ENCODE results near the gene LIMS3.
"Not testable (repeated sequence)": the region's sequence is repeated elsewhere in the genome, so short reads cannot be mapped to it uniquely, and the experiment has no call there.

Gene LIMS3

GRCh38 chr2:109898462-109899336, at the start of gene LIMS3:
Gene LIMS3 (plus strand): TSS chr2:109898688. CDS start chr2:109898729, 41 bp downstream.
- DNase-seq: not testable (repeated sequence)

- DNase-seq: not testable (repeated sequence)
Observed at GRCh38 chr2:109871129-109871751, 27.2 kb upstream of the LIMS3 start.

GRCh38 chr2:109876625-109877024, 21.9 kb upstream of the LIMS3 start:
- DNase-seq: not testable (repeated sequence)

GRCh38 chr2:109882112-109882511, 16.4 kb upstream of the LIMS3 start:
- DNase-seq: not testable (repeated sequence)

GRCh38 chr2:109888414-109888813, 10.1 kb upstream of the LIMS3 start:
- DNase-seq: not testable (repeated sequence)

GRCh38 chr2:109889909-109890308, 8.6 kb upstream of the LIMS3 start:
- DNase-seq: not testable (repeated sequence)

- DNase-seq: not testable (repeated sequence)
Observed at GRCh38 chr2:109891024-109891423, 7.5 kb upstream of the LIMS3 start.

- not testable (repeated sequence) for DNase-seq
Observed at GRCh38 chr2:109893736-109894135, 4.8 kb upstream of the LIMS3 start.

GRCh38 chr2:109894141-109894540, 4.3 kb upstream of the LIMS3 start:
- not testable (repeated sequence) for DNase-seq

- DNase-seq: not testable (repeated sequence)
Observed at GRCh38 chr2:109895090-109895869, 3.2 kb upstream of the LIMS3 start.

GRCh38 chr2:109896212-109896611, 2.3 kb upstream of the LIMS3 start:
- not testable (repeated sequence) for DNase-seq

- DNase-seq: not testable (repeated sequence)
Observed at GRCh38 chr2:109897769-109898461, 573 bp upstream of the LIMS3 start.

- not testable (repeated sequence) for DNase-seq
Observed at GRCh38 chr2:109905796-109906195, 7.3 kb downstream of the LIMS3 start.

- DNase-seq: not testable (repeated sequence)
Observed at GRCh38 chr2:109908626-109909025, 10.1 kb downstream of the LIMS3 start.

GRCh38 chr2:109910789-109911188, 12.3 kb downstream of the LIMS3 start:
- not testable (repeated sequence) for DNase-seq

- DNase-seq: not testable (repeated sequence)
Observed at GRCh38 chr2:109913911-109914310, 15.4 kb downstream of the LIMS3 start.

GRCh38 chr2:109914552-109914951, 16.1 kb downstream of the LIMS3 start:
- DNase-seq: not testable (repeated sequence)

GRCh38 chr2:109915830-109916229, 17.3 kb downstream of the LIMS3 start:
- not testable (repeated sequence) for DNase-seq

- not testable (repeated sequence) for DNase-seq
Observed at GRCh38 chr2:109920162-109920561, 21.7 kb downstream of the LIMS3 start.

GRCh38 chr2:109921543-109922384, 23.3 kb downstream of the LIMS3 start:
- DNase-seq: not testable (repeated sequence)

GRCh38 chr2:109924481-109924880, 26.0 kb downstream of the LIMS3 start:
- not testable (repeated sequence) for DNase-seq

Measured in activated T-cell treated with anti-CD3 and anti-CD28 coated beads, Interleukin-2, amount 50 U/mL, for 1 hour (primary cell).